Dermis blood vessel endothelial cell (primary cell): Measurements from ENCODE around the gene FN3K. TPM values are rescaled to one million over a fixed set of nuclear protein-coding genes. Genes with fewer than 3 reads are reported as not detected.

Source experiments
- DNase-seq: peaks from one replicate; pipeline ENCODE4 v3.0.0; 2010
- total RNA-seq: library from RNA; depleted of rRNA; stranded (reverse); fragments of >200 nt; gene quantifications from 2 replicates; pipeline ENCODE4 v1.2.3, GENCODE V29; 2014

FN3K gene
- 7.0 and 8.5 TPM in 2 replicates for total RNA-seq

DNA sequence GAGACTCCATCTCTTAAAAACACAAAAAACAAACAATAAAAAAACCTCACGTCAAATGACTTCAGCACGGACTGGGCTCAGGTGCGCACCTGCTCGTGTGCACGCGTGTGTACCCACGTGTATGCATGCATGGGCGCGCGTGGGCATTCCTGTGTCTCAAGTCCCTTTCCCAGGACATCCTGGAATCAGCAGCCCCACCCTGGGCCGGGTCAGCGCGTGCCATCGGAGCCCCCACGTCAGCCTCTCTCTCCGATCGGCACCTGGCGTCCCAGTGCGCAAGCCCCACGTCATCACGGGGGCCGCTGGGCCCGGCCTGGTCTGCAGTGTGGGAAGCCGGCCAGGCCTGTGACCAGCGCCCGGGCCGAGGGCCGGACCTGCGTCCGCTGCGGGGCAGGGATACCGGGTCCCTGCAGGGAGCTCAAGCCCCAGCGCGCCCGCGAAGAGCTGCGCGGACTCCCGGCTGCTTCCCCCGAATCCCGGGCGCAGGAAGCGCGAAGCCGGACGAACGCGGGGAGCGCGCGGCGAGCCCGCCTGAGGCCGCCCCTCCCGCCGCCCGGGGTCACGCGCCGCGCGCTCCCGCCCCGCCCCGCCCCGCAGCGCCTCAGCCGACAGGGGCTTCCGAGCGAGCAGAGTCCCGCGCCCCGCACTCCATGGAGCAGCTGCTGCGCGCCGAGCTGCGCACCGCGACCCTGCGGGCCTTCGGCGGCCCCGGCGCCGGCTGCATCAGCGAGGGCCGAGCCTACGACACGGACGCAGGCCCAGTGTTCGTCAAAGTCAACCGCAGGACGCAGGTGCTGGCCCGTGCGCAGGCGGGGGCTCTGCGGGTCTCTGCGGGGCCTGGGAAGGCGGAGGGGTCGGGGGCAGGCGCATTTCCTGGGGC, at the start of gene FN3K:
Gene FN3K (plus strand): TSS at position 629 of the 880 bp plus-strand sequence. CDS start 22 bp downstream, at position 651.
- DNase-seq: peak; percentile 73

DNA sequence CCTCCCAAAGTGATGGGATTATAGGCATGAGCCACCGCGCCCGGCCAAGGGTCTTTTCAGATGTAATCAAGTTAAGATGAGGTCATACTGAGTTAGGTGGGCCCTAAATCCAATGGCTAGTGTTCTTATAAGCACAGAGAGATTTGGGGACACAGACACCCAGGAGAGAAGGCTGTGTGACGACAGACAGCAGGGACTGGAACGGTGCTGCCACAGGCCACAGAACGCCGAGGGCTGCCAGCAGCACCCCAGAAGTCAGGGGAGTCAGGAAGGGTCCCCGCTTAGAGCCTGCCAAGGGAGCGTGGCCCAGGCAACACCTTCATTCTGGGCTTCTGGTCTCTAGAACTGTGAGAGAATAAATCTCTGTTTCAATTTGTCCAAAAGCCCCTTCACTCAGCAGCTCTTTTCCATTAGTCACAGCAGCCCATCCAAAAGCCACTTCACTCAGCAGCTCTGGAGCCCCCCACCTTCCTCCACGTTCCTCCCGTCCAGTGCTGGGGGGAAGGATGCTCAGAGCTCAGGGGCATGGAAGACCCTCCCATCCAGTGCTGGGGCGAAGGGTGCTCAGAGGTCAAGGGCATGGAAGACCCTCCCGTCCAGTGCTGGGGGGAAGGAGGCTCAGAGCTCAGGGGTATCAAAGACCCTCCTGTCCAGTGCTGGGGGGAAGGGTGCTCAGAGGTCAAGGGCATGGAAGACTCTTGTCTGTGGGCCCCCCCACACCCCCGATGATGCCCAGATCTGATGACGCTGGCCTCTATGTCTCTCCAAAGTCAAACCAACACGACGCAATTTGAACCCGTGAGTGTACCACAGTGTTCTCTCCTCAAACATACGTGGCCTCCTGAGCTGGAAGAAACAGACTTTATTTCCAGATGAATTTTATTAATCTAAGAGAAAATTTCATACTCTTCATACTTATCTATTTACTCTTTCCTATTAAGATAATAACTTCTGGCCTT, 48.8 kb upstream of the FN3K start:
- DNase-seq: no peak

DNA sequence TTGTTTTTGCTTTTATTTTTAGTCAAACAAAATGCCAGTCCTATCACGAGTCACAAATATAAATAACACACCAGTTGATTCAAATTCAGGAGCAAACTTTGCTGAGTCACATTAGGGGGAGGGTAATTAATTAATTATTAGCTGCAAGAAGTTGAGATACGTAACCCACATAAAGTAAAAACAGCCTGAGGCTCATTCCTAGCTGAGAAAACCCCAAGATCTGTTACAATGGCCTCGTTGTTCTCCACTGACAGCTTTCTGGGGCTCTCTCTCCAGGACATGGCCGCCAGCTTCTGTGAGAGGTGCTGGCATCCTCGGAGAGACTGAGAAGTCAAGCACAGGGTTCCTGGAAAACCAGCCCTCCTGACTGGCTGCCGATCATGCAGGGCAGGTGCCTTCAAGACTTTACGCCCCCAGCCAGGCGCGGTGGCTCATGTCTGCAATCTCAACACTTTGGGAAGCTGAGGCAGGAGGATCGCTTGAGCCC, 48.0 kb upstream of the FN3K start:
- no peak for DNase-seq

DNA sequence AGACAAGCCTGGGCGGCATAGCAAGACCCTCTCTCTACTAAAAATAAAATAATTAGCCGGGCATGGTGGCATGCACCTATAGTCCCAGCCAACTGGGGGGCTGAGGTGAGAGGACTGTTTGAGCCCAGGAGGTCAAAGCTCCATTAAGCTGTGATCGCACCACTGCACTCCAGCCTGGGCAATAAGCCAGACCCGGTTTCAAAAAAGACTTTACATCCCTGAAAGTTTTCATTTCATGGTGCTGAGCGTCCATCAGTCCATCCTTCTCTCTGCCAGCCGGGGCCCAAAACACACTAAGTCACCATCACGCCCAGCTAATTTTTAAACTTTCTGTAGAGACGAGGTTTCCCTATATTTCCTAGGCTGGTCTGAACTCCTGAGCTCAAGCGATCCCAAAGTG, 47.5 kb upstream of the FN3K start:
- DNase-seq: no peak

DNA sequence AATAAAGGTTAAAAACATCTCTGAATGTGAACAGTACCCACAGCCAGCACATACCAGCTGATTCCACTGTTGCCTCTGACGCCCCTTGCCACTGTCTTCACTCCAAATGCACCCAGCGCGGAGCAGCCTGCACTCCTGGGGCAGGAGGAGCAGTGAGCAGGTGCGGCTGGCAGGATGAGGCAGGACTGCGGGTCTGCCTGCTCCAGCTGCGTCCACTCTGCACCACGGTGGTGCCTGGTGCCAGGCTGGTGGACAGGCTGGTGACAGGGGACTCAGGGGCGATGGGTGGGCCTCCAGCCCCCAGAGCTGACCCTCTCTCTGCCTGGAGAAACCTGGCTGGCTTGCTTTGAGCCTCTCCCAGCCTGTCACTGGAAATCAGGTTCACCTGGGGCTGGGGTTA, 46.3 kb upstream of the FN3K start:
- DNase-seq: no peak

DNA sequence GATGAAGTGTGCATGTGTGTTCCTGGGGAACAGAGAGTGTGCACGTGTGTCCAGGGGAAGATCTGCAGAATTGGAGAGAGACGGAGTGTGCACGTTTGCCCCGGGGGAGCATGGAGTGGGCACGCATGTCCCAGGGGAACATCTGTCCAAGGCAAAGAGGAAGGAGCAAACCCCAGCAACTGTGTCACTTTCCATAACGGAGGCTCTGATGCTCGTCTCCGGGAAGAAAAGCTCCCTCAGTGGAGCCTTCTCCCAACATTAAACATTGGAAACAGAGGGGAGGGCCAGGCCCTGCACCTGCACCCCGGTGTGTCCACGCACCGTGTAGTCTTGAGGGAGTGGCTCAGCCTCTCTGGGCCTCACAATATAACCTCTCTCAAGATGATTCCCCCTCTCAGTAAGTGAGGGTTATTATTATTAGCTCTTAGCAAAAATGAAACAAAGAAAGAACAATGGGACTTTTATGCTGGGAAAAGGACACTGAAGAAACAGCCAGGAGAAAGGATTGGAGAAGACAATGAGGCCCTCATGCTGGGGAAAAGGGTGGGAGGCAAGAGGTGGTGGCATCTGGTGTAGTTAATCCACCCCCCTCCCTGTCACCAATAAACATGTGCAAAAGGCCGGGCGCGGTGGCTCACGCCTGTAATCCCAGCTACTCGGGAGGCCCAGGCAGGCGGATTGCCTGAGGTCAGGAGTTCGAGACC, 44.5 kb upstream of the FN3K start:
- no peak for DNase-seq

DNA sequence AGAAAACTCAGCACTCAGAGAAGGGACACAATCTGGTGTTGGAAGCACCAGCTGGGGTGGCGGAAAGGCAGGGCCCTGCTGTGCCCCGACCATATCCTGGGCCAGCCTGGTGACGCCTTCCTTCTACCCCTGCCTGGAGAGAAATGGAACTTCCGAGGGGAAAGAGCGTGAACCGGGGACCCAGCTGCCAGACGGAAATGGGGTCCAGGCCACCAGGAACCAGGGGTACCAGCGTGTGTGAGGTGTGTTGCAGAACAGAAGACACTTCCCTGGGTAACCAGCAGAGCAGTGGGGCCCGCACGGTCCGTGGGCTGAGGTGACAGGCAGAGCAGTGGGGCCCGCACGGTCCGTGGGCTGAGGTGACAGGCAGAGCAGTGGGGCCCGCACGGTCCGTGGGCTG, 43.7 kb upstream of the FN3K start:
- no peak for DNase-seq

DNA sequence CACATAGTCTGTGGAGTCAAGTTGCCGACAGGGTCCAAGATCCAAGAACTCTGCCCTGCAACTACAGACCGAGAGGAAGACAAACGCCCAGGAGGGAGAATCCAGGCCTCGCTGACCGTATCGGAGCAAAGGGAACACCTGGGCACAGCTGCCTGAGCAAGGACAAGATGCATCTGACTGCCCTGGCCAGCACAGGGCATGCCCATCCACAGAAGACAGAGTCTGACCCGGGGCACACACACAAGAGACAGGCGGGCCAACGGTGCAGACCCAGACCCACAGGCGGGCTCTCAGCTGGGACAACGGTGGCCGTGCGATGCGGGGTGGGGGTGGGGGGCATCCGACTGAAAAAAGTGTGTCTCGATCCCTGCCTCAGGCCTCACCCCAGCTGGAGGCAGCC, 43.1 kb upstream of the FN3K start:
- no peak for DNase-seq

DNA sequence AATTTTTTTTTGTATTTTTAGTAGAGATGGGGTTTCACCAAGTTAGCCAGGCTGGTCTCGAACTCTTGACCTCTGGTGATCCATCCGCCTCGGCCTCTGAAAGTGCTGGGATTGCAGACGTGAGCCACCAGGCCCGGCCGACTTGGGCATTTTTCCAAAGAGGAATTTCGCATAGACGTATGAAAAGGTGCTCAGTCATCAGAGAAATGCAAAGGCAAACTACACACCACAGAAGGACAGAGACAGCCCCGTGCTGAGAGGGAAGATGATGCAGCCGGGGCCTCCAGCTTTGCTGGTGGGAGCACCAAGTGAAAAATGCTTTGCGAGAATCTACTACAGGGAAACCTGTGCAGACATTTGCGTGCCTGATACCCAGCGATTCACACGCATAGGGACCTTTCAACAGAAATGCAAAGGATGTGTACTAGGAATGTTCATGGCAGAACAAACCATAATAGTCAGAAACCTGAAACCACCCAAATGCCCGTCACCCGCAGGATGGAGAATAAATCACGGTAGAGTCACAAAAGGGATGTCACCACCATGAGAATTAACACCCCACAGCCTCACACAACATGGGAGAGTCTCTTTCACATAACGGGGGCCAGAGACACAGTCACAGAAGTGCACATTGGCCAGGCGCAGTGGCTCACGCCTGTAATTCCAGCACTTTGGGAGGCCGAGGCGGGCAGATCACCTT, 42.1 kb upstream of the FN3K start:
- no peak for DNase-seq

DNA sequence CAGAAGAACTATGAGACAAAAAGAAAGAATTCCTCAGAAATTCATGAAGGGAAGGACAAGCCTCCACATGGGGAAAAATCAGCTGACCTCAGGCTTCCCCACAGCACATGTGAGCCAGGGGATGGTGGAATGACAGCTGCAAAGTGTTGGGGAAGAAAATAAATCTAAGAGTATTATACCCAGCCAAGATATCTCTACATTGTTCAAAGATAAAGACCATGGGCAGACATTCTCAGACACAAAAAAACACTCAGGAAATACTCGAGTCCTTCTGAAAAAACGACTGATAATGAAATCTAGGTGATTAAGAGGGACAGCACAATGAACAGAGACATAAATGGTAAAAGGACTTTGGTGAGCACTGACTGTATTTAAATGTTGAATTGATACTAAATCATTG, 40.8 kb upstream of the FN3K start:
- no peak for DNase-seq

DNA sequence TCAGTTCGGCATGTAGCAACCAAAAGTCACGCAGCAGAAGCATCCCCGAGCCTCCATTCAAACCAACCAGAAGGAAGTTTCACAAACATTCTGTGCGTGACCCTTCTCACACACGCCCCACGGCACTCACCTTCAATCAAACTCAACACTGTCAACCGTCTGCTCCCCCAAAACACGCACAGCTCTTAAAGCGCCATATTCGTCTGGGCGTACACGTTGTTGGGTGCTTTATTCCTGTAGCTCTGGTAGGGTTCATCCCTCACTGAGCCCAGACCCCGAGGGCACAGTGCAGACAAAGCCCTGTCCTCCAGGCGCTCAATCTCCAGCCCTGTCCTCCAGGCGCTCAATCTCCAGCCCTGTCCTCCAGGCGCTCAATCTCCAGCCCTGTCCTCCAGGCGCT, 39.2 kb upstream of the FN3K start:
- no peak for DNase-seq

DNA sequence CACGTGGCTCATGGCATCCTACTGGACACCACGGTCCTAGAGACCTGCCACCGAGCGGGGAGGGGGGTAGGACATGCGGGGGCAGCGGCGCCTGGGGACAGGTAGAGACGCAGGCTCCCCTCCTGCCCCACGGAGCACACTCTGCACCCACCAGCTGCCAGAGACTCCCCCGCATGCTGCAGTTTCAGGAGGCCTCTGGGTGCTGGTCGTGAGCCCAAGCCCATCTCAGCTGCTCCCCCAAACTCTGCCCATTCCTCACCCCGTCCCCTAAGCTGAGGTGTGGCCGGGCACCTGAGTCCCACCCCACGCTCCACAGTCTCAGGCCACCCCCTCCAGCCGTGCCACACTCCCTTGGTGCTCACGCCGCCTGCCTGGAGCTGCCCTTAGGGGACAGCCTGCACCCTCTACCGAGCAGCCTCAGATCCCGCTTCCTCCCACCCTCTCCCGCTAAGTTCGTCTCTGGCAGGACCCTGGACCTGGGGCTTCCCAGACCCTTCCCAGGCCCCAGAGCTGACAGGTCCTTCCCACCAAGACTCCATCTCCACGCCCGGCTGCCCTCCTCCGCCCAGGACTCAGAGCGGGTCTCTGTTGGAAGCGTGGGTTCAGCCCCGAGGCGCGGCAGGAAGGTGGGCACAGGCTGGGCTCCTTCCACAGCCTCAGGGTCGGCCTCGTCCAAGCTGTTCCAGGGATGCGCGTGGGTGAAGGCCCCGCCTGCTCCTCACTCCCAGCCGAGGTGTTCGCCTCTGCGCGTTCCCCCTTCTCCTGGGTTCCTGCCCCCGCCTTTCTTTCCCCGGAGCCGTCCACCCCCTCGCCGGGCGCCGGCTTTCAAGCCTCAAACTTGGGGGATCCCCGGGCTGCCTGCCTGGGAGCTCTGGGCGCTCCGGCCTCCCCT, 38.3 kb upstream of the FN3K start:
- peak; percentile 6 for DNase-seq

DNA sequence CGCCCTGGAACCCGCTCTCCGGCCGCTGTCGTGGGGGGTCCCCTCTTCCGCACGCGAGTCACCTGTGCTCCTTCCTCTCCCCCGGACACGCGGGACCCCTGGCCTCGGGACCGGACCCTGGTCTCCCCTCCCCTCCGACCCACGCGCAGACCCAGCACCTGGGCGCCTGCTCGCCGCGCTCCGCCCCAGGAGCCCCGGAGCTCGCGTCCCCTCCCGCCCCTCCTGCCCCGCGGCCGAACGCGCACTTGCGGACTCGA, 37.7 kb upstream of the FN3K start:
- no peak for DNase-seq

DNA sequence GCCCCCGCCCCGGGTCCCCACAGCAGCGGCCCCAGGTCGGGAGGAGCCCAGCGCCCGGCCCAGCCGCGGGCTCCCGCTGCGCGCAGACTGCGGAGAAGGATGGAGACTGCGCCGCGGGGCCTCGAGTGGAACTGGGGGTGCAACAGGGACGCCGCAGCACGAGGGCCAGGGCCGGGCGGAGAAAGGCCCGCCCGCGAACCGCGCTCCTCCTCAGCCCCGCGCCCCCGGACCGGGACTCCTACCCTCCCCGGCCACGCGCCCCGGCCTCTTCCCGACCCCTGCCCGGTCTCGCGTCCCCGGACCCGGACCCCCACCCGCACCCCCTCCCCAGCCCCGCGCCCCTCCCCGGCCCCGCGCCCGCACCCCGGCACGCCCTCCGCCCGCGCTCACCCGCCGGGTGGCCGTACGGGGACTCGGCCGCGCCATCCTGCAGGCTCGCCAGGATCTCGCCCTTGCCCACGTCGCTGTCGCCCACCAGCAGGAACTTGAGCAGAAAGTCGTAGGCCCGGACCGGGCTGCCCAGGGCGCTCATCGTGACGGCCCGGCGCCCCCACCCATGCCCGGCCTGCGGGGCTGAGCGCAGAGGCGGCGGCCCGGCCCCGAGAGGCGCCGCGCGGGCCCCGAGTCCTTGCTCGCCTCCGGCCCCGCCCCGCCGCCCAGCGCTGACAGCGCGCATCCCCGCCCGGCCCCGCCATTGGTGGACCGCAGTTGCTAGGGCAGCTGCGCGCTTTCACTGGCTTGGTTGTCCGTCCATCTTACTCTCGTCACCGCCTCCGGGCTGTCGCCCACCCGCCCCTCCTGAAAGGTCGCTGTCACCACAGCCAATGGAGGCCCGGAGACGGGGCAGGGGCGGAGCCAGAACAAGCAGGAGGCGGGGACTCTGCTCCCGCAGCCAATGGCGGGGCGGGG, 37.1 kb upstream of the FN3K start, which contains the start of gene RAB40B:
Gene RAB40B (minus strand): TSS at position 634 of the 909 bp plus-strand sequence. CDS start 102 bp downstream, at position 532.
- DNase-seq: peak; percentile 99

DNA sequence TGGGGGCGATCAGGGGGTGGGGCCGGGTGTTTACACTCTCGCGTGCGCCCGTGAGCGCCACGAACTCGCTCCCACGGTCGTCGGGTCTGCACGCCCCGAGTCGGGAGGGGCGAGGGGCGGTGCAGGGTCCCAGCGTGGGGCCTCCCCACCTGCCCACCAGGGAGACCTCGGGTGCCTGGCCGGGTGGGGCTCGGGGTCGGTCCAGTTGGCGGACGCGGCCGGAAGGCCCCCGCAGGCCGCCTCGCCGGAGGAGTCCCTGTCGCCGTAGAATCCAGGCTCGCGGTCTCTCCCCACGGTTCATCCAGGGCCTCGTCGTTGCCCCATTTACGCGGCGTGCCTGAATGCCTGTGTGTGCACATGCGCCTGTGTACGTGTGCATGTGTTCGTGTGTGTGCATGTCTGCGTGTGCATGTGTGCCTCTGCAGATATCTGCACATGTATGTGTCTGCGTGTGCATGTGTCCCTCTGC, 36.4 kb upstream of the FN3K start:
- DNase-seq: no peak

DNA sequence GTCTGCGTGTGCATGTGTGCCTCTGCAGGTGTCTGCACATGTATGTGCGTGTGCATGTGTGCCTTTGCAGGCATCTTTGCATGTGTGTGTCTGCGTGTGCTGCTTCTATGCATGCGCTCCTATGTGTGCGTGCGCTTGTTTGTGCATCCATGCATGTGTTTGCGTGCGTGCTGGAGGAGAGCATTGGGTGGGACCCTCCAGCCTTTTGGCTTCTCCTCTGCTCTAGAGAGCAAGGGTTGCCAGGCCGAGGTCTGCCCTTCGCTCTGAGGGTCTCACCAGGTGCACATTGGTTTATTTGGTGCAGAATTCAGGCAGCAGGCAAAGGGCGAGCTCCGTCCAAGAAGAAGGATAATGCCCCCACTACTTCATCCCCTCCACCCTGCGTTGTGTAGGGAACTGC, 35.9 kb upstream of the FN3K start:
- no peak for DNase-seq

DNA sequence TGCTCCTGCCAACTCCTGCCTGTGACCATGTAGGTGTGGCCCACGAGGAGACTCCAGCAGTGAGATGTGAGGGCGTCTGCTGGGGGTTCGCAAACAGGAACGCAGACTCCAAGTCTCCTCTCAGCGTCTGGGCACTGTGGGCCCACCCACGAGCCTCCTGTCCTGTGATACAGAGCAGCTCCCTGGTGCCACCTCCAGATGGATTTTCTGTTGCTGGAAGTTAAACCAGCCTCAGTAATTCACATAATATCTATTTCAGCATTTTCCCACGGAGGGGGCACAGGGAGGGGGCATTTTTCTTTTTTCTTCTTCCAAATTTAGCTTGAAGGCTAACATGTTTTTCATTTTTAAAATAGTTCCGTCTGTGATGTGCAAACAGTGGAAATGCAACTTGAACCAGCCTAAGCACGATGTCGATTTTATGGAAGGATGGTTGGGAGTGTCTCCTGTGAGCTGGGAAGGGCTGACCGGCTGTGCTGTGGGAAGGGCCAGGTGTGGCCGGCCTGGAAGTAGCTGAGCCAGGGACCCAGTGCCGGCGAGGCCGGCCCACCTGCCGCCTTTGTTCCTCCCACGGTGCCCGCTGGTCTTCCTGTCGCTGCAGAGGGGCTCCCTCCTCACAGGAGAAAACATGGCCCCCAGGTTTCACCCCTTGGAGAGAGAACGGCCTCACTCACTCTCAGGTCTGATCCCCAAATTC, 33.0 kb upstream of the FN3K start:
- no peak for DNase-seq

DNA sequence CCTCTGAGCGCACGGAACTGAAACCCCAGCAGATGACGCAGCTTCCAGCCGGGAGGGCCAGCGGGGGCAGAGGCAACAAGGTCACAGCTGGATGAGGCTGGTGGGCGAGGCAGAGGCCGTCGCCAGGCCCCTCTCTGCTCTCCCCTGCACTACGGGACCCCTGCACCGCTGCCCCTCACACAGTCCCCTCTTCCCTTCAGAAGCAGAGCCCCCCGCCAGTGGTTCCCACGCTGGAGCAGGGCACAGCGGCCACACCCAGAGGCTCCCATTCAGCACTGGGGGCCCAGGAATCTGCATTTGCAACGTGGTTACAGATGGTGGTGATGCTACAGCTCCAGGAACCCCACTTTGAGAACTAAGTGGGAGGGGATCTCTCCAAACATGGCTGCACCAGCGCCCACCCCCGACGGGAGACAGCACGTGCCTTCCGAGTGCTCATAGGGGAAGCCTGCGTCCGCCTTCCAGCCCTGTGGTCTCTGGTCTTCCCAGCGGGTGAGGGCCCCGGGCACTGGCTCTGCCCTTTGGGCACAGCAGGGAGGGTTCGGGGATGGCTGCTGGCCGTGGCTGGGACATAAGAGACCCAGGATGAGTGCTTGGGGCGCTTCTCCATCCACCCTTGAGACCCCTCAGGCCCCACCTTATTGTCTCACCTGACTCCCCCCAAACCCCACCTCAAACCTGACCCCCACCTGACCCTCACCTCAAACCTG, 32.2 kb upstream of the FN3K start:
- DNase-seq: no peak
